Measurements from ENCODE around the gene TPGS2. TPM values are rescaled to one million over a fixed set of nuclear protein-coding genes. Genes with fewer than 3 reads are reported as not detected.

Gene TPGS2
- total RNA-seq, 4 donors from 2014 or later = 44.0 to 83.4 (median 66.7) TPM

- H3K4me1 ChIP-seq = peaks cover 4% of the 10 kb centered on the region
- WGBS = 100% methylated on average over 2 of the region's 2 CpGs
Observed at GRCh38 chr18:36848609-36849008, 19.8 kb upstream of the TPGS2 start.

GRCh38 chr18:36843784-36844183 lies 15.0 kb upstream of the TPGS2 start:
- Histone ChIP-seq H3K4me3 (no peak overlapping the region), H3K36me3 (no peaks in the 10 kb centered on the region), H3K27ac (no peak overlapping the region), H3K27me3 (no peaks in the 10 kb centered on the region), H3K4me1 (no peaks in the 10 kb centered on the region), H3K9me3 (no peaks in the 10 kb centered on the region)
- DNase-seq (ENCODE audit: low spot score in 2 of 2) = no peak
- TF ChIP-seq POLR2AphosphoS5 (IDR thresholded peaks at IDR 0.05) (no peak), POLR2A (IDR thresholded peaks at IDR 0.05) (no peak), CTCF (IDR thresholded peaks at IDR 0.05) (no peak), EP300 (IDR thresholded peaks at IDR 0.05) (no peak)
- WGBS = 88% methylated on average over 2 of the region's 2 CpGs

More at GRCh38 chr18:36848609-36849008, 19.8 kb upstream of the TPGS2 start:
- peaks cover 7% of the 10 kb centered on the region for H3K36me3 ChIP-seq
- no peak overlapping the region for H3K27ac ChIP-seq
- no peak for DNase-seq (ENCODE audit: low spot score in 2 of 2)
- H3K4me3 ChIP-seq = no peak overlapping the region
- no peaks in the 10 kb centered on the region for H3K27me3 ChIP-seq
- TF ChIP-seq POLR2AphosphoS5 (IDR thresholded peaks at IDR 0.05) (no peak), EP300 (IDR thresholded peaks at IDR 0.05) (no peak), POLR2A (IDR thresholded peaks at IDR 0.05) (no peak), CTCF (IDR thresholded peaks at IDR 0.05) (no peak)
- H3K9me3 ChIP-seq = no peaks in the 10 kb centered on the region

GRCh38 chr18:36843199-36843598 lies 14.4 kb upstream of the TPGS2 start:
- H3K27ac ChIP-seq = no peak overlapping the region
- no peaks in the 10 kb centered on the region for H3K27me3 ChIP-seq
- H3K4me1 ChIP-seq = no peaks in the 10 kb centered on the region
- no peaks in the 10 kb centered on the region for H3K9me3 ChIP-seq
- 89% methylated on average over 5 of the region's 5 CpGs for WGBS
- H3K4me3 ChIP-seq = no peak overlapping the region
- DNase-seq (ENCODE audit: low spot score in 2 of 2) = no peak
- no peaks in the 10 kb centered on the region for H3K36me3 ChIP-seq
- no peak for TF ChIP-seq POLR2A (IDR thresholded peaks at IDR 0.05)
- TF ChIP-seq CTCF (IDR thresholded peaks at IDR 0.05) = no peak
- TF ChIP-seq POLR2AphosphoS5 (IDR thresholded peaks at IDR 0.05) = no peak
- no peak for TF ChIP-seq EP300 (IDR thresholded peaks at IDR 0.05)

GRCh38 chr18:36839835-36840234 lies 11.0 kb upstream of the TPGS2 start:
- H3K27me3 ChIP-seq = no peaks in the 10 kb centered on the region
- peaks cover 13% of the 10 kb centered on the region for H3K36me3 ChIP-seq
- WGBS = 98% methylated on average over 4 of the region's 4 CpGs
- TF ChIP-seq POLR2A (IDR thresholded peaks at IDR 0.05) (no peak), CTCF (IDR thresholded peaks at IDR 0.05) (no peak), EP300 (IDR thresholded peaks at IDR 0.05) (no peak), POLR2AphosphoS5 (IDR thresholded peaks at IDR 0.05) (no peak)
- no peak for DNase-seq (ENCODE audit: low spot score in 2 of 2)
- H3K9me3 ChIP-seq = no peaks in the 10 kb centered on the region
- H3K4me3 ChIP-seq = no peak overlapping the region
- H3K27ac ChIP-seq = no peak overlapping the region
- H3K4me1 ChIP-seq = no peaks in the 10 kb centered on the region

- Histone ChIP-seq H3K4me3 (no peak overlapping the region), H3K4me1 (peaks cover 1% of the 10 kb centered on the region), H3K27me3 (no peaks in the 10 kb centered on the region), H3K9me3 (no peaks in the 10 kb centered on the region), H3K27ac (no peak overlapping the region), H3K36me3 (peaks cover 13% of the 10 kb centered on the region)
- TF ChIP-seq CTCF (IDR thresholded peaks at IDR 0.05) (no peak), POLR2AphosphoS5 (IDR thresholded peaks at IDR 0.05) (no peak), POLR2A (IDR thresholded peaks at IDR 0.05) (no peak), EP300 (IDR thresholded peaks at IDR 0.05) (no peak)
- WGBS = 96% methylated on average over 1 of the region's 1 CpG
- no peak for DNase-seq (ENCODE audit: low spot score in 2 of 2)
Observed at GRCh38 chr18:36835927-36836326, 7.1 kb upstream of the TPGS2 start.

Data from suprapubic skin (tissue), 4 donors.